ENCODE measurements around the gene TOPORS. TPM values are rescaled to one million over a fixed set of nuclear protein-coding genes. Genes with fewer than 3 reads are reported as not detected.
"Not testable (repeated sequence)": the region's sequence is repeated elsewhere in the genome, so short reads cannot be mapped to it uniquely, and the experiment has no call there.

TOPORS gene
- total and polyA plus RNA-seq, 4 donors, result 4.8 to 19.9 (median 10.4) TPM

GRCh38 chr9:32550150-32550561, 2.2 kb downstream of the TOPORS start:
- WGBS, result 4% methylated on average over 10 of the region's 10 CpGs

DNA sequence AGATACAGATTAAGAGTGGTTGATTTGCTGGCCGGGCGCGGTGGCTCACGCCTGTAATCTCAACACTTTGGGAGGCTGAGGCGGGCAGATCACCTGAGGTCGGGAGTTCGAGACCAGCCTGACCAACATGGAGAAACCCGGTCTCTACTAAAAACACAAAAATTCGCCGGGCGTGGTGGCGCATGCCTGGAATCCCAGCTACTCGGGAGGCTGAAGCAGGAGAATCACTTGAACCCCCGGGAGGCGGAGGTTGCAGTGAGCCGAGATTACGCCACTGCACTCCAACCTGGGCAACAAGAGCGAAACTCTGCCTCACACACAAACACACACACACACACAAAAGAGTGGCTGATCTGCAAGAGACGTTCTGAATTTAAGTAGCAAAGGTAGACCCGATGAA, 4.2 kb downstream of the TOPORS start:
- peaks cover 2 to 30% (median 13%) of the 10 kb centered on the region in 4 donors for H3K4me1 ChIP-seq (ENCODE audit: control insufficient read depth in 4 of 4, insufficient read depth in 4 of 4, low read length in 3 of 4)
- H3K4me3 ChIP-seq (ENCODE audit: low read depth in 1 of 3, low read length in 3 of 3); H3K36me3 ChIP-seq (ENCODE audit: control insufficient read depth in 4 of 4, insufficient read depth in 3 of 4, low read depth in 1 of 4, low read length in 3 of 4); H3K9ac ChIP-seq (ENCODE audit: low read depth in 1 of 2, low read length in 2 of 2); H3K27me3 ChIP-seq (ENCODE audit: control insufficient read depth in 4 of 4, insufficient read depth in 4 of 4, low read length in 3 of 4); H3K9me3 ChIP-seq (ENCODE audit: control insufficient read depth in 4 of 4, low read length in 3 of 4); H3K27ac ChIP-seq (ENCODE audit: low read depth in 1 of 2, low read length in 2 of 2); DNase-seq (ENCODE audit: low spot score): not testable (repeated sequence)
- WGBS, result 98% methylated on average over 20 of the region's 20 CpGs

More at GRCh38 chr9:32550150-32550561, 2.2 kb downstream of the TOPORS start:
- Histone ChIP-seq H3K4me3 (ENCODE audit: low read depth in 1 of 3, low read length in 3 of 3) (peak overlapping the region; percentile 69 to 94 (median 70)), H3K27ac (ENCODE audit: low read depth in 1 of 2, low read length in 2 of 2) (peak overlapping the region; percentile 94 to 97), H3K4me1 (ENCODE audit: control insufficient read depth in 4 of 4, insufficient read depth in 4 of 4, low read length in 3 of 4) (peaks cover 2 to 30% (median 13%) of the 10 kb centered on the region in 4 donors), H3K9ac (ENCODE audit: low read depth in 1 of 2, low read length in 2 of 2) (peak overlapping the region; percentile 30 to 96), H3K9me3 (ENCODE audit: control insufficient read depth in 4 of 4, low read length in 3 of 4) (no peaks in the 10 kb centered on the region), H3K36me3 (ENCODE audit: control insufficient read depth in 4 of 4, insufficient read depth in 3 of 4, low read depth in 1 of 4, low read length in 3 of 4) (peaks cover 0 to 2% (median 0%) of the 10 kb centered on the region in 4 donors), H3K27me3 (ENCODE audit: control insufficient read depth in 4 of 4, insufficient read depth in 4 of 4, low read length in 3 of 4) (no peaks in the 10 kb centered on the region)
- TF ChIP-seq TAF1 (conservative IDR thresholded peaks at IDR 0.05), result no peak
- no peak for TF ChIP-seq NR2F2 (IDR thresholded peaks at IDR 0.05)
- no peak for TF ChIP-seq RAD21 (IDR thresholded peaks at IDR 0.05)
- TF ChIP-seq, protein P1, sequence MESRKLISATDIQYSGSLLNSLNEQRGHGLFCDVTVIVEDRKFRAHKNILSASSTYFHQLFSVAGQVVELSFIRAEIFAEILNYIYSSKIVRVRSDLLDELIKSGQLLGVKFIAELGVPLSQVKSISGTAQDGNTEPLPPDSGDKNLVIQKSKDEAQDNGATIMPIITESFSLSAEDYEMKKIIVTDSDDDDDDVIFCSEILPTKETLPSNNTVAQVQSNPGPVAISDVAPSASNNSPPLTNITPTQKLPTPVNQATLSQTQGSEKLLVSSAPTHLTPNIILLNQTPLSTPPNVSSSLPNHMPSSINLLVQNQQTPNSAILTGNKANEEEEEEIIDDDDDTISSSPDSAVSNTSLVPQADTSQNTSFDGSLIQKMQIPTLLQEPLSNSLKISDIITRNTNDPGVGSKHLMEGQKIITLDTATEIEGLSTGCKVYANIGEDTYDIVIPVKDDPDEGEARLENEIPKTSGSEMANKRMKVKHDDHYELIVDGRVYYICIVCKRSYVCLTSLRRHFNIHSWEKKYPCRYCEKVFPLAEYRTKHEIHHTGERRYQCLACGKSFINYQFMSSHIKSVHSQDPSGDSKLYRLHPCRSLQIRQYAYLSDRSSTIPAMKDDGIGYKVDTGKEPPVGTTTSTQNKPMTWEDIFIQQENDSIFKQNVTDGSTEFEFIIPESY (IDR thresholded peaks at IDR 0.05), result no peak
- no peak for TF ChIP-seq JUND (IDR thresholded peaks at IDR 0.05)
- TF ChIP-seq SP1 (IDR thresholded peaks at IDR 0.05), result no peak
- TF ChIP-seq, protein P2, sequence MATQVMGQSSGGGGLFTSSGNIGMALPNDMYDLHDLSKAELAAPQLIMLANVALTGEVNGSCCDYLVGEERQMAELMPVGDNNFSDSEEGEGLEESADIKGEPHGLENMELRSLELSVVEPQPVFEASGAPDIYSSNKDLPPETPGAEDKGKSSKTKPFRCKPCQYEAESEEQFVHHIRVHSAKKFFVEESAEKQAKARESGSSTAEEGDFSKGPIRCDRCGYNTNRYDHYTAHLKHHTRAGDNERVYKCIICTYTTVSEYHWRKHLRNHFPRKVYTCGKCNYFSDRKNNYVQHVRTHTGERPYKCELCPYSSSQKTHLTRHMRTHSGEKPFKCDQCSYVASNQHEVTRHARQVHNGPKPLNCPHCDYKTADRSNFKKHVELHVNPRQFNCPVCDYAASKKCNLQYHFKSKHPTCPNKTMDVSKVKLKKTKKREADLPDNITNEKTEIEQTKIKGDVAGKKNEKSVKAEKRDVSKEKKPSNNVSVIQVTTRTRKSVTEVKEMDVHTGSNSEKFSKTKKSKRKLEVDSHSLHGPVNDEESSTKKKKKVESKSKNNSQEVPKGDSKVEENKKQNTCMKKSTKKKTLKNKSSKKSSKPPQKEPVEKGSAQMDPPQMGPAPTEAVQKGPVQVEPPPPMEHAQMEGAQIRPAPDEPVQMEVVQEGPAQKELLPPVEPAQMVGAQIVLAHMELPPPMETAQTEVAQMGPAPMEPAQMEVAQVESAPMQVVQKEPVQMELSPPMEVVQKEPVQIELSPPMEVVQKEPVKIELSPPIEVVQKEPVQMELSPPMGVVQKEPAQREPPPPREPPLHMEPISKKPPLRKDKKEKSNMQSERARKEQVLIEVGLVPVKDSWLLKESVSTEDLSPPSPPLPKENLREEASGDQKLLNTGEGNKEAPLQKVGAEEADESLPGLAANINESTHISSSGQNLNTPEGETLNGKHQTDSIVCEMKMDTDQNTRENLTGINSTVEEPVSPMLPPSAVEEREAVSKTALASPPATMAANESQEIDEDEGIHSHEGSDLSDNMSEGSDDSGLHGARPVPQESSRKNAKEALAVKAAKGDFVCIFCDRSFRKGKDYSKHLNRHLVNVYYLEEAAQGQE (IDR thresholded peaks at IDR 0.05), result no peak
- TF ChIP-seq EGR1 (IDR thresholded peaks at IDR 0.05; ENCODE audit: low read depth in 2 of 2), result no peak
- no peak for TF ChIP-seq FOXA1 (IDR thresholded peaks at IDR 0.05)
- TF ChIP-seq HNF4A (conservative IDR thresholded peaks at IDR 0.05), result no peak
- no peak for TF ChIP-seq HNF4G (IDR thresholded peaks at IDR 0.05)
- no peak for TF ChIP-seq CTCF (IDR thresholded peaks at IDR 0.05; ENCODE audit: low read depth, low read length, missing input control)
- no peak for TF ChIP-seq GABPA (IDR thresholded peaks at IDR 0.05 in 1 of 2, conservative IDR thresholded peaks at IDR 0.05 in 1 of 2)
- TF ChIP-seq, protein P3, sequence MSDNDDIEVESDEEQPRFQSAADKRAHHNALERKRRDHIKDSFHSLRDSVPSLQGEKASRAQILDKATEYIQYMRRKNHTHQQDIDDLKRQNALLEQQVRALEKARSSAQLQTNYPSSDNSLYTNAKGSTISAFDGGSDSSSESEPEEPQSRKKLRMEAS (IDR thresholded peaks at IDR 0.05), result no peak
- TF ChIP-seq, protein P4, sequence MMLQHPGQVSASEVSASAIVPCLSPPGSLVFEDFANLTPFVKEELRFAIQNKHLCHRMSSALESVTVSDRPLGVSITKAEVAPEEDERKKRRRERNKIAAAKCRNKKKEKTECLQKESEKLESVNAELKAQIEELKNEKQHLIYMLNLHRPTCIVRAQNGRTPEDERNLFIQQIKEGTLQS (IDR thresholded peaks at IDR 0.05), result no peak
- TF ChIP-seq YY1 (IDR thresholded peaks at IDR 0.05), result no peak
- no peak for DNase-seq (ENCODE audit: low spot score)
